Measurements from ENCODE around the gene APBB2. TPM values are rescaled to one million over a fixed set of nuclear protein-coding genes. Genes with fewer than 3 reads are reported as not detected.

Gene APBB2
- total and polyA plus RNA-seq, 2 of the 8 experiments (the other 6 are each of a cell fraction or from before 2014, with no cell fraction given): 58.7 to 59.4 TPM

GRCh38 chr4:40967550-40967949 lies 246.8 kb downstream of the APBB2 start (continued):
- TF ChIP-seq E2F6 (IDR thresholded peaks at IDR 0.05): no peak

Measured in H1 (cell line).